ENCODE data around the gene EWSR1.

DNA sequence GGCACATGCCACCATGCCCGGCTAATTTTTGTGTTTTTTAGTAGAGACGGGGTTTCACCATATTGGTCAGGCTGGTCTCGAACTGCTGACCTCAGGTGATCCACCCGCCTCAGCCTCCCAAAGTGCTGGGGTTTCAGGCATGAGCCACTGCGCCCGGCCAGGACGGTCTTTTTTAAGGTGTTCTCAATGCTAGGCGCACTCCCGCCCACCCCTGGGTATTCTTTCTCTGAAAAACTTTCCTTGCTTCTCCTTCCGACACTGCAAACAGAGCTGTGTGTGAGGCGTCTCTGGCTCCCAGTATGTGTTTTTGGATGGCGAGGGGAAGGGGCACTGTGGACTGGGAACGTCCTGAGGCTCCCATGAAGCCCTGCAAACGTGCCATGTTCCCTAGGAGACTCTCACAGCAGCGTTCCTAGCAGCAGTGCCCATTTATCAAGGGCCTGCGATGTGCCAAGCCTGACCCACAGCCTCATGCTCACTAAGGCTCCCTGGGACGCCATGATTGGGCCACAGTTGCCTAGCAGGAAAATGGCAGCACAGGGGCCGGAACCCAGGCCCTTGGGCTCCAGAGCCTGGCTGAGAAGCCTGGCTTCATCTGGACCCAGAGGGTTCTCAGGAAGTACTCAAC is 49.9 kb downstream of the EWSR1 start:
- TF ChIP-seq CTCF (IDR thresholded peaks at IDR 0.05) = no peak
- TF ChIP-seq ZFX (IDR thresholded peaks at IDR 0.05; ENCODE audit: borderline replicate concordance) = no peak
